ENCODE data around the gene MALAT1. TPM values are rescaled to one million over a fixed set of nuclear protein-coding genes. Genes with fewer than 3 reads are reported as not detected.

The MALAT1 gene
- total and polyA plus RNA-seq, 2 experiments from 2014 or later: 2,206 to 6,020 TPM

- Histone ChIP-seq H3K4me3 (peak overlapping the region; percentile 29; the same call in 1 of the 2 replicates), H3K79me2 (replicated peaks; ENCODE audit: insufficient read depth) (no peaks in the 10 kb centered on the region), H3K4me1 (ENCODE audit: insufficient read depth) (peaks cover 61% of the 10 kb centered on the region), H4K20me1 (replicated peaks; ENCODE audit: insufficient read depth) (no peaks in the 10 kb centered on the region), H3F3A (replicated peaks; ENCODE audit: low read depth) (peaks cover 19% of the 10 kb centered on the region), H3K4me2 (peak overlapping the region; percentile 61), H3K27me3 (ENCODE audit: insufficient read depth) (no peaks in the 10 kb centered on the region), H3K9me2 (ENCODE audit: insufficient read depth) (no peaks in the 10 kb centered on the region), H3K36me3 (ENCODE audit: insufficient read depth) (no peaks in the 10 kb centered on the region), H3K27ac (ENCODE audit: low read depth) (peak overlapping the region; percentile 94), H2AFZ (no peak overlapping the region)
- Mint-ChIP-seq H3K4me1 (peaks cover 67% of the 10 kb centered on the region), H3K4me3 (peak overlapping the region; percentile 27; the same call in 1 of the 3 replicates), H3K36me3 (ENCODE audit: low read depth) (no peaks in the 10 kb centered on the region), H3K27ac (peak overlapping the region; percentile 99), H3K9me3 (no peaks in the 10 kb centered on the region; the same call in 2 of the 3 replicates), H3K27me3 (ENCODE audit: insufficient read depth, low read depth, poor library complexity) (peaks cover 25% of the 10 kb centered on the region)
- TF ChIP-seq ZNF462 (CRISPR knock-in tag; IDR thresholded peaks at IDR 0.05): no peak
- no peak for TF ChIP-seq JUNB (IDR thresholded peaks at IDR 0.05; ENCODE audit: unreplicated experiment)
- TF ChIP-seq EZH2phosphoT487 (IDR thresholded peaks at IDR 0.05; ENCODE audit: unreplicated experiment): no peak
- no peak for TF ChIP-seq ZNF331 (CRISPR knock-in tag; IDR thresholded peaks at IDR 0.05; ENCODE audit: low read depth)
- TF ChIP-seq CREB1 (CRISPR knock-in tag; IDR thresholded peaks at IDR 0.05; ENCODE audit: low read depth): no peak
- TF ChIP-seq STAT1 (IDR thresholded peaks at IDR 0.05; ENCODE audit: unreplicated experiment): no peak
- TF ChIP-seq ETS1 (IDR thresholded peaks at IDR 0.05): no peak
- TF ChIP-seq ZNF114 (CRISPR knock-in tag; IDR thresholded peaks at IDR 0.05): no peak
- TF ChIP-seq NANOG (IDR thresholded peaks at IDR 0.05; ENCODE audit: borderline replicate concordance): no peak
- TF ChIP-seq CTCF (conservative IDR thresholded peaks at IDR 0.05; ENCODE audit: low read depth in 2 of 2): no peak
- TF ChIP-seq EZH2 (IDR thresholded peaks at IDR 0.05; ENCODE audit: low read depth, unreplicated experiment): no peak
- DNase-seq (ENCODE audit: low spot score) (no peak), ATAC-seq (no peak)
These were observed 12.0 kb upstream of the MALAT1 start for GRCh38 chr11:65486570-65487466.

Measured in GM23338 (cell line).